ENCODE data around the gene PSKH1.

- TF ChIP-seq POLR2AphosphoS5 (IDR thresholded peaks at IDR 0.05; ENCODE audit: borderline replicate concordance, low read depth, low read length) (no peak), EZH2 (IDR thresholded peaks at IDR 0.05) (no peak), FOXP2 (optimal IDR thresholded peaks at IDR 0.05; ENCODE audit: control extremely low read depth, extremely low read length, insufficient read depth) (no peak)
Observed at GRCh38 chr16:67933805-67934204, 40.8 kb downstream of the PSKH1 start.
